ENCODE measurements around the gene LCN2.

DNA sequence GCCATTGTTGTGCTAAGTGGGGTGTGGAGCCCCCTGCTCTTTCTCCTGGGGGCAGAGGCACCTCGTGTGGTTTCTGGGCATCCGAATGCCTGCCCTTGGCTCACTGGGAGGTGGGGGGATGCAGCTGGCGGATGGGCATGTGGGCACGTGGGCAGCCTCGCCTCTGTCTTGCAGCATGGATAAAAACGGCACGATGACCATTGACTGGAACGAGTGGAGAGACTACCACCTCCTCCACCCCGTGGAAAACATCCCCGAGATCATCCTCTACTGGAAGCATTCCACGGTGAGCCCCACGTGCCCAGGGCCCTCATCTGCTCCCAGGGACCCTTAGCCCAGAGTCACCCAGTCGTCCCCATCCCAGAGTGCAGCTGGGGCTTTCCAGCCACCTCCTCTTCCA is 47.1 kb upstream of the LCN2 start:
- TF ChIP-seq, protein P1, sequence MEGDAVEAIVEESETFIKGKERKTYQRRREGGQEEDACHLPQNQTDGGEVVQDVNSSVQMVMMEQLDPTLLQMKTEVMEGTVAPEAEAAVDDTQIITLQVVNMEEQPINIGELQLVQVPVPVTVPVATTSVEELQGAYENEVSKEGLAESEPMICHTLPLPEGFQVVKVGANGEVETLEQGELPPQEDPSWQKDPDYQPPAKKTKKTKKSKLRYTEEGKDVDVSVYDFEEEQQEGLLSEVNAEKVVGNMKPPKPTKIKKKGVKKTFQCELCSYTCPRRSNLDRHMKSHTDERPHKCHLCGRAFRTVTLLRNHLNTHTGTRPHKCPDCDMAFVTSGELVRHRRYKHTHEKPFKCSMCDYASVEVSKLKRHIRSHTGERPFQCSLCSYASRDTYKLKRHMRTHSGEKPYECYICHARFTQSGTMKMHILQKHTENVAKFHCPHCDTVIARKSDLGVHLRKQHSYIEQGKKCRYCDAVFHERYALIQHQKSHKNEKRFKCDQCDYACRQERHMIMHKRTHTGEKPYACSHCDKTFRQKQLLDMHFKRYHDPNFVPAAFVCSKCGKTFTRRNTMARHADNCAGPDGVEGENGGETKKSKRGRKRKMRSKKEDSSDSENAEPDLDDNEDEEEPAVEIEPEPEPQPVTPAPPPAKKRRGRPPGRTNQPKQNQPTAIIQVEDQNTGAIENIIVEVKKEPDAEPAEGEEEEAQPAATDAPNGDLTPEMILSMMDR (conservative IDR thresholded peaks at IDR 0.05; ENCODE audit: low read depth in 2 of 2), result no peak
- TF ChIP-seq JUNB (IDR thresholded peaks at IDR 0.05; ENCODE audit: unreplicated experiment) (no peak), POLR2AphosphoS5 (IDR thresholded peaks at IDR 0.05; ENCODE audit: low read depth) (no peak), EZH2 (IDR thresholded peaks at IDR 0.05; ENCODE audit: low read depth, unreplicated experiment) (no peak), CREB1 (CRISPR knock-in tag; IDR thresholded peaks at IDR 0.05; ENCODE audit: low read depth) (no peak), EZH2phosphoT487 (IDR thresholded peaks at IDR 0.05; ENCODE audit: unreplicated experiment) (no peak), NANOG (IDR thresholded peaks at IDR 0.05; ENCODE audit: borderline replicate concordance) (no peak), ZNF114 (CRISPR knock-in tag; IDR thresholded peaks at IDR 0.05) (no peak), STAT1 (IDR thresholded peaks at IDR 0.05; ENCODE audit: unreplicated experiment) (no peak), ZNF331 (CRISPR knock-in tag; IDR thresholded peaks at IDR 0.05; ENCODE audit: low read depth) (no peak)
- TF ChIP-seq, protein P2, sequence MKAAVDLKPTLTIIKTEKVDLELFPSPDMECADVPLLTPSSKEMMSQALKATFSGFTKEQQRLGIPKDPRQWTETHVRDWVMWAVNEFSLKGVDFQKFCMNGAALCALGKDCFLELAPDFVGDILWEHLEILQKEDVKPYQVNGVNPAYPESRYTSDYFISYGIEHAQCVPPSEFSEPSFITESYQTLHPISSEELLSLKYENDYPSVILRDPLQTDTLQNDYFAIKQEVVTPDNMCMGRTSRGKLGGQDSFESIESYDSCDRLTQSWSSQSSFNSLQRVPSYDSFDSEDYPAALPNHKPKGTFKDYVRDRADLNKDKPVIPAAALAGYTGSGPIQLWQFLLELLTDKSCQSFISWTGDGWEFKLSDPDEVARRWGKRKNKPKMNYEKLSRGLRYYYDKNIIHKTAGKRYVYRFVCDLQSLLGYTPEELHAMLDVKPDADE (IDR thresholded peaks at IDR 0.05), result no peak
- TF ChIP-seq, protein P3, sequence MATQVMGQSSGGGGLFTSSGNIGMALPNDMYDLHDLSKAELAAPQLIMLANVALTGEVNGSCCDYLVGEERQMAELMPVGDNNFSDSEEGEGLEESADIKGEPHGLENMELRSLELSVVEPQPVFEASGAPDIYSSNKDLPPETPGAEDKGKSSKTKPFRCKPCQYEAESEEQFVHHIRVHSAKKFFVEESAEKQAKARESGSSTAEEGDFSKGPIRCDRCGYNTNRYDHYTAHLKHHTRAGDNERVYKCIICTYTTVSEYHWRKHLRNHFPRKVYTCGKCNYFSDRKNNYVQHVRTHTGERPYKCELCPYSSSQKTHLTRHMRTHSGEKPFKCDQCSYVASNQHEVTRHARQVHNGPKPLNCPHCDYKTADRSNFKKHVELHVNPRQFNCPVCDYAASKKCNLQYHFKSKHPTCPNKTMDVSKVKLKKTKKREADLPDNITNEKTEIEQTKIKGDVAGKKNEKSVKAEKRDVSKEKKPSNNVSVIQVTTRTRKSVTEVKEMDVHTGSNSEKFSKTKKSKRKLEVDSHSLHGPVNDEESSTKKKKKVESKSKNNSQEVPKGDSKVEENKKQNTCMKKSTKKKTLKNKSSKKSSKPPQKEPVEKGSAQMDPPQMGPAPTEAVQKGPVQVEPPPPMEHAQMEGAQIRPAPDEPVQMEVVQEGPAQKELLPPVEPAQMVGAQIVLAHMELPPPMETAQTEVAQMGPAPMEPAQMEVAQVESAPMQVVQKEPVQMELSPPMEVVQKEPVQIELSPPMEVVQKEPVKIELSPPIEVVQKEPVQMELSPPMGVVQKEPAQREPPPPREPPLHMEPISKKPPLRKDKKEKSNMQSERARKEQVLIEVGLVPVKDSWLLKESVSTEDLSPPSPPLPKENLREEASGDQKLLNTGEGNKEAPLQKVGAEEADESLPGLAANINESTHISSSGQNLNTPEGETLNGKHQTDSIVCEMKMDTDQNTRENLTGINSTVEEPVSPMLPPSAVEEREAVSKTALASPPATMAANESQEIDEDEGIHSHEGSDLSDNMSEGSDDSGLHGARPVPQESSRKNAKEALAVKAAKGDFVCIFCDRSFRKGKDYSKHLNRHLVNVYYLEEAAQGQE (IDR thresholded peaks at IDR 0.05; ENCODE audit: unreplicated experiment), result no peak
- TF ChIP-seq, protein P4, sequence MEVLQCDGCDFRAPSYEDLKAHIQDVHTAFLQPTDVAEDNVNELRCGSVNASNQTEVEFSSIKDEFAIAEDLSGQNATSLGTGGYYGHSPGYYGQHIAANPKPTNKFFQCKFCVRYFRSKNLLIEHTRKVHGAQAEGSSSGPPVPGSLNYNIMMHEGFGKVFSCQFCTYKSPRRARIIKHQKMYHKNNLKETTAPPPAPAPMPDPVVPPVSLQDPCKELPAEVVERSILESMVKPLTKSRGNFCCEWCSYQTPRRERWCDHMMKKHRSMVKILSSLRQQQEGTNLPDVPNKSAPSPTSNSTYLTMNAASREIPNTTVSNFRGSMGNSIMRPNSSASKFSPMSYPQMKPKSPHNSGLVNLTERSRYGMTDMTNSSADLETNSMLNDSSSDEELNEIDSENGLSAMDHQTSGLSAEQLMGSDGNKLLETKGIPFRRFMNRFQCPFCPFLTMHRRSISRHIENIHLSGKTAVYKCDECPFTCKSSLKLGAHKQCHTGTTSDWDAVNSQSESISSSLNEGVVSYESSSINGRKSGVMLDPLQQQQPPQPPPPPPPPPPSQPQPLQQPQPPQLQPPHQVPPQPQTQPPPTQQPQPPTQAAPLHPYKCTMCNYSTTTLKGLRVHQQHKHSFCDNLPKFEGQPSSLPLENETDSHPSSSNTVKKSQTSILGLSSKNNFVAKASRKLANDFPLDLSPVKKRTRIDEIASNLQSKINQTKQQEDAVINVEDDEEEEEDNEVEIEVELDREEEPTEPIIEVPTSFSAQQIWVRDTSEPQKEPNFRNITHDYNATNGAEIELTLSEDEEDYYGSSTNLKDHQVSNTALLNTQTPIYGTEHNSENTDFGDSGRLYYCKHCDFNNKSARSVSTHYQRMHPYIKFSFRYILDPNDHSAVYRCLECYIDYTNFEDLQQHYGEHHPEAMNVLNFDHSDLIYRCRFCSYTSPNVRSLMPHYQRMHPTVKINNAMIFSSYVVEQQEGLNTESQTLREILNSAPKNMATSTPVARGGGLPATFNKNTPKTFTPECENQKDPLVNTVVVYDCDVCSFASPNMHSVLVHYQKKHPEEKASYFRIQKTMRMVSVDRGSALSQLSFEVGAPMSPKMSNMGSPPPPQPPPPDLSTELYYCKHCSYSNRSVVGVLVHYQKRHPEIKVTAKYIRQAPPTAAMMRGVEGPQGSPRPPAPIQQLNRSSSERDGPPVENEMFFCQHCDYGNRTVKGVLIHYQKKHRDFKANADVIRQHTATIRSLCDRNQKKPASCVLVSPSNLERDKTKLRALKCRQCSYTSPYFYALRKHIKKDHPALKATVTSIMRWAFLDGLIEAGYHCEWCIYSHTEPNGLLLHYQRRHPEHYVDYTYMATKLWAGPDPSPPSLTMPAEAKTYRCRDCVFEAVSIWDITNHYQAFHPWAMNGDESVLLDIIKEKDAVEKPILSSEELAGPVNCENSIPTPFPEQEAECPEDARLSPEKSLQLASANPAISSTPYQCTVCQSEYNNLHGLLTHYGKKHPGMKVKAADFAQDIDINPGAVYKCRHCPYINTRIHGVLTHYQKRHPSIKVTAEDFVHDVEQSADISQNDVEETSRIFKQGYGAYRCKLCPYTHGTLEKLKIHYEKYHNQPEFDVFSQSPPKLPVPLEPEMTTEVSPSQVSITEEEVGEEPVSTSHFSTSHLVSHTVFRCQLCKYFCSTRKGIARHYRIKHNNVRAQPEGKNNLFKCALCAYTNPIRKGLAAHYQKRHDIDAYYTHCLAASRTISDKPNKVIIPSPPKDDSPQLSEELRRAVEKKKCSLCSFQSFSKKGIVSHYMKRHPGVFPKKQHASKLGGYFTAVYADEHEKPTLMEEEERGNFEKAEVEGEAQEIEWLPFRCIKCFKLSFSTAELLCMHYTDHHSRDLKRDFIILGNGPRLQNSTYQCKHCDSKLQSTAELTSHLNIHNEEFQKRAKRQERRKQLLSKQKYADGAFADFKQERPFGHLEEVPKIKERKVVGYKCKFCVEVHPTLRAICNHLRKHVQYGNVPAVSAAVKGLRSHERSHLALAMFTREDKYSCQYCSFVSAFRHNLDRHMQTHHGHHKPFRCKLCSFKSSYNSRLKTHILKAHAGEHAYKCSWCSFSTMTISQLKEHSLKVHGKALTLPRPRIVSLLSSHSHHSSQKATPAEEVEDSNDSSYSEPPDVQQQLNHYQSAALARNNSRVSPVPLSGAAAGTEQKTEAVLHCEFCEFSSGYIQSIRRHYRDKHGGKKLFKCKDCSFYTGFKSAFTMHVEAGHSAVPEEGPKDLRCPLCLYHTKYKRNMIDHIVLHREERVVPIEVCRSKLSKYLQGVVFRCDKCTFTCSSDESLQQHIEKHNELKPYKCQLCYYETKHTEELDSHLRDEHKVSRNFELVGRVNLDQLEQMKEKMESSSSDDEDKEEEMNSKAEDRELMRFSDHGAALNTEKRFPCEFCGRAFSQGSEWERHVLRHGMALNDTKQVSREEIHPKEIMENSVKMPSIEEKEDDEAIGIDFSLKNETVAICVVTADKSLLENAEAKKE (CRISPR knock-in tag; IDR thresholded peaks at IDR 0.05), result no peak

All from GM23338 (cell line).